Peyer's patch (tissue), 4 donors: ENCODE measurements around the gene NFIL3. TPM values are rescaled to one million over a fixed set of nuclear protein-coding genes. Genes with fewer than 3 reads are reported as not detected.

Experiments
- DNase-seq, 3 donors: peaks; one replicate each; pipeline ENCODE4 v3.0.0-alpha.2; 2017 to 2019
- H3K27ac ChIP-seq, 4 donors: fragments of 200-600 bp; sonication (generic); one replicate each; pipeline ENCODE4 v1.5.1; 2016 to 2019
- H3K27me3 ChIP-seq, 2 donors: fragments of 200-600 bp; sonication (generic); one replicate each; pipeline ENCODE4 v1.5.1; 2019
- H3K36me3 ChIP-seq, 3 donors: fragments of 200-600 bp; sonication (generic); one replicate each; pipeline ENCODE4 v1.5.1; 2016 to 2019
- H3K4me1 ChIP-seq, 4 donors: fragments of 200-600 bp; sonication (generic); one replicate each; pipeline ENCODE4 v1.5.1; 2016 to 2019
- H3K4me3 ChIP-seq, 4 donors: fragments of 200-600 bp; sonication (generic); 1 replicate in 3 of 4; 2 replicates in 1 of 4; pipeline ENCODE4 v1.5.1; 2016 to 2019; ENCODE audit warnings: mild to moderate bottlenecking in 1 of 4
- H3K9me3 ChIP-seq, 4 donors: fragments of 200-600 bp; sonication (generic); one replicate each; pipeline ENCODE4 v1.5.1; 2016 to 2019; ENCODE audit warnings: mild to moderate bottlenecking in 1 of 4
- CTCF ChIP-seq, 6 experiments: fragments of 450-650 bp in 4 of 6; fragments of 200-600 bp in 2 of 6; sonication (generic) in 1 of 6; IDR thresholded peaks; one replicate each; pipeline ENCODE4 v1.5.1; 2017 to 2019; ENCODE audit warnings: antibody characterized with exemption in 6 of 6, mild to moderate bottlenecking in 3 of 6, moderate library complexity in 1 of 6
- POLR2A ChIP-seq, 2 donors: fragments of 450-650 bp; IDR thresholded peaks; one replicate each; pipeline ENCODE4 v1.5.1; 2017; ENCODE audit warnings: antibody characterized with exemption in 2 of 2, mild to moderate bottlenecking in 2 of 2, moderate library complexity in 2 of 2
- total RNA-seq, 4 donors: library from RNA; depleted of rRNA; stranded (reverse); fragments of >200 nt; gene quantifications; one replicate each; pipeline ENCODE4 v1.1.0, GENCODE V29; 2016

NFIL3 gene
- total RNA-seq, 4 donors from 2014 or later = 14.0 to 31.4 (median 20.4) TPM

- no peaks in the 10 kb centered on the region for H3K9me3 ChIP-seq
- TF ChIP-seq CTCF (IDR thresholded peaks at IDR 0.05) (no peak), POLR2A (IDR thresholded peaks at IDR 0.05) (no peak)
- H3K27me3 ChIP-seq = no peaks in the 10 kb centered on the region
- H3K27ac ChIP-seq = no peak overlapping the region
- H3K4me1 ChIP-seq = peaks cover 0 to 31% (median 8%) of the 10 kb centered on the region in 4 donors
- H3K36me3 ChIP-seq = no peaks in the 10 kb centered on the region
- H3K4me3 ChIP-seq = no peak overlapping the region
- DNase-seq = no peak
These were observed 5.9 kb downstream of the NFIL3 start for GRCh38 chr9:91417602-91418214.

- Histone ChIP-seq H3K9me3 (no peaks in the 10 kb centered on the region), H3K27me3 (no peaks in the 10 kb centered on the region), H3K4me3 (no peak overlapping the region), H3K36me3 (no peaks in the 10 kb centered on the region), H3K4me1 (peaks cover 0 to 26% (median 3%) of the 10 kb centered on the region in 4 donors), H3K27ac (no peak overlapping the region)
- DNase-seq = no peak
- TF ChIP-seq POLR2A (IDR thresholded peaks at IDR 0.05) (no peak), CTCF (IDR thresholded peaks at IDR 0.05) (no peak)
These were observed 7.4 kb downstream of the NFIL3 start for GRCh38 chr9:91416096-91416712.

GRCh38 chr9:91415290-91415689 is 8.3 kb downstream of the NFIL3 start:
- no peak for DNase-seq
- no peaks in the 10 kb centered on the region for H3K27me3 ChIP-seq
- TF ChIP-seq CTCF (IDR thresholded peaks at IDR 0.05) = no peak
- TF ChIP-seq POLR2A (IDR thresholded peaks at IDR 0.05) = no peak
- no peak overlapping the region for H3K4me3 ChIP-seq
- H3K27ac ChIP-seq = no peak overlapping the region
- peaks cover 0 to 21% (median 3%) of the 10 kb centered on the region in 4 donors for H3K4me1 ChIP-seq
- H3K9me3 ChIP-seq = no peaks in the 10 kb centered on the region
- H3K36me3 ChIP-seq = peaks cover 0 to 5% (median 0%) of the 10 kb centered on the region in 3 donors

DNA sequence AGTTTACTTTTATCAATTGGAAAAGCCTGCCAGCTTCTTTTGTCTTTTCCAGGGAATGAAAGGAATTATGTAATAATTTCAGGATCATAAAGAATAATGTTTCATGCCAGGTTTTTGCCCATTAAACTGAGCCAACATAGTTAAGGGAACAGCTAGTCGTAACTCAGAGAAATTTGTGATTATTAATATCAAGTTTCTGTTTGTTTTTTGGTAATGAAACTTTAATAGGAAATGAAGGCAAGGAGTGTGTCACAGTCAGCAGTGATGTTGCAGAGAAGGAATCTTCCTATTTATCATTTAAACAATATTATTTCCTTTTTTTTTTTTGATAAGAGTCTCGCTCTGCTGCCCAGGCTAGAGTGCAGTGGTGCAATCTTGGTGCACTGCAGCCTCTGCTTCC is 10.7 kb downstream of the NFIL3 start:
- Histone ChIP-seq H3K9me3 (no peaks in the 10 kb centered on the region), H3K36me3 (peaks cover 0 to 28% (median 0%) of the 10 kb centered on the region in 3 donors), H3K4me1 (peaks cover 0 to 6% (median 3%) of the 10 kb centered on the region in 4 donors), H3K4me3 (no peak overlapping the region), H3K27ac (no peak overlapping the region), H3K27me3 (no peaks in the 10 kb centered on the region)
- no peak for TF ChIP-seq CTCF (IDR thresholded peaks at IDR 0.05)
- DNase-seq = no peak

DNA sequence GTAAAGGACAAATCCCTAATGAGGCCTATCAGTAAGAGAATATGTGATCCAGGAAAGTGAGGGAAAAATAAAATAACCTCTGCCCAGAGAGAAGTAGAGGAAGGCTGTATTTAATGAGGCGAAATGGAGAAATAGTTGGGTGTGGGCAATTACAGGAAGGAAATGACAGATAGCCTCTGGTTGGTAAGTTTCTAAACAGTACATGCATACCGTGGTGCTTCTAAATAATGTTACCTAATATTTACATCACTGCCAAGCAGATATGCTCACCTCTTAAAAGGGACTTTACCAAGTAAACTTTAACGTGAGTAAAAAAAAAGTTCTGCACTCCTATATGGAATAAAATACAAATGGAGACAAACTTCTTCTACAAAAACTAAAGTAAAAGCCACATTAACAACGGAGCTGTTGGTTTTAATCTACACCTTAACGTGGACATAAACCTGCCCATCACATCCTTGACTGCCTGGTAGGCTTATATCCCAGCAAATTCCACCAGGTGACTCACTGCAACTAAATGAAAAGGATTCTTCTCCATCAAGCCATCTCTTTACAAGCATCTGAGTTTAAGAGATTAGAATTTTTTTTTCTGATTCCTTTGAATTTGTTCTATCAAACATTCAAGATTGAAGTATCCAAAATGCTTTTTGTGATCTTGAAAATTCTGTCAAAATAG is 12.4 kb downstream of the NFIL3 start:
- TF ChIP-seq POLR2A (IDR thresholded peaks at IDR 0.05) (no peak), CTCF (IDR thresholded peaks at IDR 0.05) (no peak)
- no peak for DNase-seq
- Histone ChIP-seq H3K4me1 (peaks cover 0 to 6% (median 3%) of the 10 kb centered on the region in 4 donors), H3K27ac (no peak overlapping the region), H3K4me3 (no peak overlapping the region), H3K27me3 (no peaks in the 10 kb centered on the region), H3K36me3 (peaks cover 0 to 44% (median 0%) of the 10 kb centered on the region in 3 donors), H3K9me3 (no peaks in the 10 kb centered on the region)
